Mesothelial cell of epicardium (in vitro differentiated cells): Measurements from ENCODE around the gene ARHGAP6. TPM values are rescaled to one million over a fixed set of nuclear protein-coding genes. Genes with fewer than 3 reads are reported as not detected.

Source experiments
- DNase-seq, 2 experiments: peaks; one replicate each; pipeline ENCODE4 v3.0.0; 2021; ENCODE audit warnings: low spot score in 2 of 2; ENCODE audit not compliant: unreplicated experiment in 2 of 2
- H3K27ac Mint-ChIP-seq: 2 replicates; pipeline ENCODE4 v1.8.0; 2021; ENCODE audit warnings: mixed read lengths
- H3K27me3 Mint-ChIP-seq: 2 replicates; pipeline ENCODE4 v1.8.0; 2021; ENCODE audit warnings: low read depth, mixed read lengths
- H3K36me3 Mint-ChIP-seq: 2 replicates; pipeline ENCODE4 v1.8.0; 2021; ENCODE audit warnings: mixed read lengths
- H3K4me1 Mint-ChIP-seq: 2 replicates; pipeline ENCODE4 v1.8.0; 2021; ENCODE audit warnings: mixed read lengths
- H3K4me3 Mint-ChIP-seq: 2 replicates; pipeline ENCODE4 v1.8.0; 2021; ENCODE audit warnings: mild to moderate bottlenecking, moderate library complexity, mixed read lengths
- H3K9me3 Mint-ChIP-seq: 2 replicates; pipeline ENCODE4 v1.8.0; 2021; ENCODE audit warnings: mixed read lengths
- total RNA-seq: library from RNA; stranded (reverse); gene quantifications from 3 replicates; pipeline ENCODE4 v1.2.1, GENCODE V29; 2021
- TF ChIP-seq, protein P1 (sequence below): fragments of 200-600 bp; sonication (generic); IDR thresholded peaks from one replicate; pipeline ENCODE4 v1.5.0; 2021; ENCODE audit warnings: antibody characterized with exemption; ENCODE audit not compliant: unreplicated experiment

Gene ARHGAP6
- total RNA-seq, 1 donor from 2014 or later = 5.3 TPM

DNA sequence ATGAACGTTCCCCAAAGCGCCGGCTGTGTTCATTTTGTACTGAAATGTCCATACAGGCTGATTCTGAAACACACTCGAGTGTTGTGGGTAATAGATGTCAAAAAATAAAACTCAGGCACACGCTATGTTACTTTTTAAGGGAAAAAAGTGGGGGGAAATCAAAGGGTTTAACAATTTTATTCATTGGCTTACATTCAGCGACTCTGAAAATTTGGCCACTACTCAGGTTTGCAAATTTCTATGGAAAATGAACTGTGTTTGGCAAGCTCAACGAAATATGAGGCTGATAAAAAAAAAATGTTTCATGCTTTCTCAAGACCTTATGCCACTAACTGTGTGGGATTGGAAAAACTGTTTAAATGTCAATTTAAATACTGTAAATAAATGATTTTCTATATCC, 354.0 kb downstream of the ARHGAP6 start:
- Mint-ChIP-seq H3K4me3 (no peak overlapping the region), H3K36me3 (no peaks in the 10 kb centered on the region), H3K4me1 (peaks cover 2% of the 10 kb centered on the region), H3K27ac (no peak overlapping the region), H3K9me3 (peaks cover 22% of the 10 kb centered on the region), H3K27me3 (no peaks in the 10 kb centered on the region)
- DNase-seq = no peak
- TF ChIP-seq, protein P1, sequence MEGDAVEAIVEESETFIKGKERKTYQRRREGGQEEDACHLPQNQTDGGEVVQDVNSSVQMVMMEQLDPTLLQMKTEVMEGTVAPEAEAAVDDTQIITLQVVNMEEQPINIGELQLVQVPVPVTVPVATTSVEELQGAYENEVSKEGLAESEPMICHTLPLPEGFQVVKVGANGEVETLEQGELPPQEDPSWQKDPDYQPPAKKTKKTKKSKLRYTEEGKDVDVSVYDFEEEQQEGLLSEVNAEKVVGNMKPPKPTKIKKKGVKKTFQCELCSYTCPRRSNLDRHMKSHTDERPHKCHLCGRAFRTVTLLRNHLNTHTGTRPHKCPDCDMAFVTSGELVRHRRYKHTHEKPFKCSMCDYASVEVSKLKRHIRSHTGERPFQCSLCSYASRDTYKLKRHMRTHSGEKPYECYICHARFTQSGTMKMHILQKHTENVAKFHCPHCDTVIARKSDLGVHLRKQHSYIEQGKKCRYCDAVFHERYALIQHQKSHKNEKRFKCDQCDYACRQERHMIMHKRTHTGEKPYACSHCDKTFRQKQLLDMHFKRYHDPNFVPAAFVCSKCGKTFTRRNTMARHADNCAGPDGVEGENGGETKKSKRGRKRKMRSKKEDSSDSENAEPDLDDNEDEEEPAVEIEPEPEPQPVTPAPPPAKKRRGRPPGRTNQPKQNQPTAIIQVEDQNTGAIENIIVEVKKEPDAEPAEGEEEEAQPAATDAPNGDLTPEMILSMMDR = no peak

- Mint-ChIP-seq H3K9me3 (peaks cover 31% of the 10 kb centered on the region), H3K36me3 (no peaks in the 10 kb centered on the region), H3K27ac (no peak overlapping the region), H3K4me1 (peaks cover 2% of the 10 kb centered on the region), H3K27me3 (no peaks in the 10 kb centered on the region), H3K4me3 (no peak overlapping the region)
- TF ChIP-seq, protein P1 = no peak
- no peak for DNase-seq
Observed at GRCh38 chrX:11309220-11309619, 356.5 kb downstream of the ARHGAP6 start.

DNA sequence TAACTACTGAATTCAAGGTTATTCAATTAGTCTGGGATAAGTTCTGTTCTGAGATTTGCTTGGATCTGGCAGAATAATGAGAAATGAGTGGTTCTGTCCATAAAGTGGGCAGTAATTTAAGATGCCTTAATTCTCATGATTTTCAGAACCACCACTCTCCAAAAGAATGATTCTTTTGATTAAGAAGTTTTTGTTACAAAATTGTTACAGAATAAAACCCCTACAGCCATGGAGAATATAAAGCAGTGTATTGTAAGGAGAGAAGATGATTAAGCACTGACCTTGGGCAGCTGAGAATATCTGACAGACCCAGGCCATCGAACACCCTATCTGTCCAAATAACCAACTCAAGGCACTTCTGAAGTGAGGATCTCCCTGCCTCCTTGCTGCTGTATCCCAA, 360.1 kb downstream of the ARHGAP6 start:
- no peak overlapping the region for H3K4me3 Mint-ChIP-seq
- no peaks in the 10 kb centered on the region for H3K27me3 Mint-ChIP-seq
- no peak for DNase-seq
- no peak overlapping the region for H3K27ac Mint-ChIP-seq
- peaks cover 2% of the 10 kb centered on the region for H3K4me1 Mint-ChIP-seq
- peaks cover 23% of the 10 kb centered on the region for H3K9me3 Mint-ChIP-seq
- TF ChIP-seq, protein P1 = no peak
- no peaks in the 10 kb centered on the region for H3K36me3 Mint-ChIP-seq

DNA sequence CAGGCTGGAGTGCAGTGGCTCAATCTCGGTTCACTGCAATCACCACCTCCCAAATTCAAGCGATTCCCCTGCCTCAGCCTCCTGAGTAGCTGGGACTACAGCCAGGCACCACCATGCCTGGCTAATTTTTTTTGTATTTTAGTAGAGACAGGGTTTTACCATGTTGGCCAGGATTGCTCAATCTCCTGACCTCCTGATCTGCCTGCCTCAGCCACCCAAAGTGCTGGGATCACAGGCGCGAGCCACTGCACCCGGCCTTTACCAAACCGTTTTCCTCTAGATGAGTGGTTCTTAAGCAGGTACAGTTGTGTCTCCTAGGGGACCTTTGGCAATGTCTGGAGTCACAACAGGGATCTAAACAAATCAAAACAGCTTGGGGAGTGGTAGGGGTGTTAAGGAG, 360.9 kb downstream of the ARHGAP6 start:
- no peak for DNase-seq
- Mint-ChIP-seq H3K9me3 (peaks cover 21% of the 10 kb centered on the region), H3K27me3 (no peaks in the 10 kb centered on the region), H3K4me1 (peaks cover 2% of the 10 kb centered on the region), H3K27ac (no peak overlapping the region), H3K4me3 (no peak overlapping the region), H3K36me3 (no peaks in the 10 kb centered on the region)
- TF ChIP-seq, protein P1 = no peak

GRCh38 chrX:11298600-11298999, 367.1 kb downstream of the ARHGAP6 start:
- Mint-ChIP-seq H3K36me3 (no peaks in the 10 kb centered on the region), H3K4me1 (no peaks in the 10 kb centered on the region), H3K27me3 (no peaks in the 10 kb centered on the region), H3K27ac (no peak overlapping the region), H3K4me3 (no peak overlapping the region), H3K9me3 (peaks cover 20% of the 10 kb centered on the region)
- DNase-seq = no peak
- TF ChIP-seq, protein P1 = no peak

GRCh38 chrX:11296051-11296450, 369.7 kb downstream of the ARHGAP6 start:
- no peak for DNase-seq
- Mint-ChIP-seq H3K27me3 (no peaks in the 10 kb centered on the region), H3K36me3 (no peaks in the 10 kb centered on the region), H3K4me3 (no peak overlapping the region), H3K9me3 (peaks cover 19% of the 10 kb centered on the region), H3K27ac (no peak overlapping the region), H3K4me1 (no peaks in the 10 kb centered on the region)
- TF ChIP-seq, protein P1 = no peak
